Measurements from ENCODE around the gene ATG16L2. TPM values are rescaled to one million over a fixed set of nuclear protein-coding genes. Genes with fewer than 3 reads are reported as not detected.
A peak's percentile ranks its signal among the peaks of the same experiment; 100 is the strongest.

ATG16L2 gene
- total RNA-seq, 6 experiments from 2014 or later, result 8.6 to 23.8 (median 15.4) TPM

DNA sequence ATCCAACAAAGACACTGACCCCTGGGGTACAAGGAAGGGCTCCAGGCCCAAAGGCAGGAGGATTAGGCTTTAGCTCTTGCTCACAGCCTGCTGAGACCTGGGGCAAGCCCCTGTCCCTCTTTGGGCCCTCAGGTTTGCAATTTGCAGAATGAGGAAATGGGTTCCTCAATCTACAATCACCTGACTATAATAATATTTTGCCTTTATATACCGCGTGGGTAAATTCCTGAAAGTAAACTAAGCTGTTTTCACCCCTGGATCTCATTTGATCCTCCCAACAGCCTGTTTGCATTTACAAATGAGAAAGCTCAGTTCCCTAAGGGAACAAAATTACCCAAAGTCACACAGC is 21.2 kb upstream of the ATG16L2 start:
- Histone ChIP-seq H3K27ac (peak overlapping the region; percentile 55 to 84 (median 80)), H3K27me3 (no peaks in the 10 kb centered on the region), H3K36me3 (no peaks in the 10 kb centered on the region), H3K9me3 (no peaks in the 10 kb centered on the region), H3K4me1 (peaks cover 0 to 47% (median 14%) of the 10 kb centered on the region in 4 donors), H3K4me3 (peak overlapping the region in 1 of 3 donors; percentile 70)
- TF ChIP-seq POLR2A (IDR thresholded peaks at IDR 0.05), result no peak
- TF ChIP-seq, protein P1, sequence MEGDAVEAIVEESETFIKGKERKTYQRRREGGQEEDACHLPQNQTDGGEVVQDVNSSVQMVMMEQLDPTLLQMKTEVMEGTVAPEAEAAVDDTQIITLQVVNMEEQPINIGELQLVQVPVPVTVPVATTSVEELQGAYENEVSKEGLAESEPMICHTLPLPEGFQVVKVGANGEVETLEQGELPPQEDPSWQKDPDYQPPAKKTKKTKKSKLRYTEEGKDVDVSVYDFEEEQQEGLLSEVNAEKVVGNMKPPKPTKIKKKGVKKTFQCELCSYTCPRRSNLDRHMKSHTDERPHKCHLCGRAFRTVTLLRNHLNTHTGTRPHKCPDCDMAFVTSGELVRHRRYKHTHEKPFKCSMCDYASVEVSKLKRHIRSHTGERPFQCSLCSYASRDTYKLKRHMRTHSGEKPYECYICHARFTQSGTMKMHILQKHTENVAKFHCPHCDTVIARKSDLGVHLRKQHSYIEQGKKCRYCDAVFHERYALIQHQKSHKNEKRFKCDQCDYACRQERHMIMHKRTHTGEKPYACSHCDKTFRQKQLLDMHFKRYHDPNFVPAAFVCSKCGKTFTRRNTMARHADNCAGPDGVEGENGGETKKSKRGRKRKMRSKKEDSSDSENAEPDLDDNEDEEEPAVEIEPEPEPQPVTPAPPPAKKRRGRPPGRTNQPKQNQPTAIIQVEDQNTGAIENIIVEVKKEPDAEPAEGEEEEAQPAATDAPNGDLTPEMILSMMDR (IDR thresholded peaks at IDR 0.05), result no peak
- WGBS (ENCODE audit: insufficient coverage, low coverage, low lambda C conversion rate, missing lambda C conversion rate), result 50% methylated on average over 2 of the region's 2 CpGs
- no peak for DNase-seq
- no peak for ATAC-seq
- intact Hi-C loops (cut with DNase I), result loop anchor here in 1 of 2 donors (5.0 kb wide), 1 partner anchor 66 kb away; no protein-coding TSS in a partner anchor

- intact Hi-C loops (cut with DNase I), result loop anchor here in 1 of 2 donors (5.0 kb wide), 1 partner anchor 66 kb away; no protein-coding TSS in a partner anchor
- H3K27ac ChIP-seq, result peak within 1 kb of the TSS; percentile 55 to 84 (median 80)
- H3K4me1 ChIP-seq, result peaks cover 0 to 44% (median 11%) of the 10 kb centered on the region in 4 donors
Observed at GRCh38 chr11:72793425-72794367, 20.5 kb upstream of the ATG16L2 start, which contains the start of gene STARD10. Gene STARD10 (minus strand): TSS chr11:72794047. CDS start chr11:72781181, 12,866 bp downstream.

DNA sequence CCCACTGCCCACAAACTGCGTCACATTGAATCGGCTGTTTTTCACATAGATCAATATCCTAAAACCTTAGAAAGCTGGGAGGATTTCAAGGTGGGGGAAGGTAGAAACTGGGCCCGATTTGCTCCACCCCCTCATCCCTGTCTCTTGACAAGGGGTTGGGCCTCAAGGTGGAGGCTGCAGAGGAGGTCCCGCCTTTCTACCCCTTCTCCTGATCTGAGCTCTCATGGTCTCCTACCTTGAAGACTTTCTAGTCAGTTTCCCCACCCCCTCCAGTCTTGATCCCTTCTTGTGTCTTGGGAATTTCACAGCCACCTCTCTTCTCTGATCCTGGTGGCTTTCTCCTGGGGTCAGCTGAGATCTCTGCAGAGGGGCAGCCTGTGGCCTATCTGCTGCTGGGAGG is 15.8 kb upstream of the ATG16L2 start:
- TF ChIP-seq POLR2A (IDR thresholded peaks at IDR 0.05), result no peak
- TF ChIP-seq, protein P1 (IDR thresholded peaks at IDR 0.05), result no peak
- H3K4me1 ChIP-seq, result peaks cover 0 to 13% (median 2%) of the 10 kb centered on the region in 4 donors
- H3K9me3 ChIP-seq, result no peaks in the 10 kb centered on the region
- ATAC-seq, result no peak
- 67% methylated on average over 4 of the region's 4 CpGs for WGBS (ENCODE audit: insufficient coverage, low coverage, low lambda C conversion rate, missing lambda C conversion rate)
- H3K4me3 ChIP-seq, result no peak overlapping the region
- no peak overlapping the region for H3K27ac ChIP-seq
- no peaks in the 10 kb centered on the region for H3K36me3 ChIP-seq
- no peaks in the 10 kb centered on the region for H3K27me3 ChIP-seq
- intact Hi-C loops (cut with DNase I), result no loop called here
- DNase-seq, result no peak

More at GRCh38 chr11:72793425-72794367, 20.5 kb upstream of the ATG16L2 start, which contains the start of gene STARD10:
- TF ChIP-seq, protein P1 (IDR thresholded peaks at IDR 0.05), result peak; percentile 98 to 100 (median 99)
- TF ChIP-seq POLR2A (IDR thresholded peaks at IDR 0.05), result no peak
- H3K9me3 ChIP-seq, result no peaks in the 10 kb centered on the region
- ATAC-seq, result peak; percentile 91 to 96 (median 93)
- under 1% methylated on average over 26 of the region's 55 CpGs for WGBS (ENCODE audit: insufficient coverage, low coverage, low lambda C conversion rate, missing lambda C conversion rate)
- peak; percentile 97 for DNase-seq
- no peaks in the 10 kb centered on the region for H3K27me3 ChIP-seq
- H3K4me3 ChIP-seq, result peak within 1 kb of the TSS; percentile 57 to 74 (median 70)
- H3K36me3 ChIP-seq, result no peaks in the 10 kb centered on the region

DNA sequence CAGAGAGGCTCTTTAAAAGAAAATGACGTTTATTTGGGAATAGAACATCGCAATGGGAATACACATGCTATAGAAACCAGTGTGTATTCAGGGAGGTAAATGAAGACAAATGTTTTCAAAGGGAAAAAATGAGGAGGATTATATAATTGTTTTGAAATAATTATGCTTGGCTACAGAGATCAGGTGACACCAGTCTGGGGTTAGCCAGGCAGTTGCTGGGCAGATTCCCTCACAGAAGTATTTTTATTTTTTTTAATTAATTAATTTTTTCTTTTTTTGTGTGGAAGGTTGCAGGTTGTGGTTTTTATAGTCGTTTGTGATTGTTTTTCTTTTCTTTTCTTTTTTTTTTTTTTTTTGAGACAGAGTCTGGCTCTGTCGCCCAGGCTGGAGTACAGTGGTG is 14.8 kb upstream of the ATG16L2 start:
- H3K4me1 ChIP-seq, result peaks cover 0 to 8% (median under 1%) of the 10 kb centered on the region in 4 donors
- no peaks in the 10 kb centered on the region for H3K27me3 ChIP-seq
- H3K9me3 ChIP-seq, result no peaks in the 10 kb centered on the region
- TF ChIP-seq, protein P1 (IDR thresholded peaks at IDR 0.05), result no peak
- no peak overlapping the region for H3K4me3 ChIP-seq
- 48% methylated on average over 3 of the region's 4 CpGs for WGBS (ENCODE audit: insufficient coverage, low coverage, low lambda C conversion rate, missing lambda C conversion rate)
- intact Hi-C loops (cut with DNase I), result no loop called here
- DNase-seq, result no peak
- no peak for ATAC-seq
- no peak overlapping the region for H3K27ac ChIP-seq
- no peaks in the 10 kb centered on the region for H3K36me3 ChIP-seq
